H1 (cell line): ENCODE results near the gene PPIAL4G.
"Not testable (repeated sequence)": the region's sequence is repeated elsewhere in the genome, so short reads cannot be mapped to it uniquely, and the experiment has no call there.

ENCODE experiments used
- ATF2 ChIP-seq: IDR thresholded peaks from 2 replicates; pipeline ENCODE4 v1.6.1; 2012; ENCODE audit warnings: low read length, inconsistent platforms
- CTCF ChIP-seq, 3 experiments: IDR thresholded peaks; 1 replicate in 2 of 3; 2 replicates in 1 of 3; pipeline versions ENCODE4 v1.5.1 to v1.6.1; 2011; ENCODE audit warnings: low read length in 3 of 3, mild to moderate bottlenecking in 3 of 3, inconsistent platforms in 2 of 3, low read depth in 1 of 3, moderate library complexity in 1 of 3; ENCODE audit not compliant: insufficient read depth in 1 of 3; ENCODE audit errors: control extremely low read depth in 1 of 3
- NRF1 ChIP-seq: IDR thresholded peaks from 2 replicates; pipeline ENCODE4 v1.6.1; 2011; ENCODE audit warnings: mild to moderate bottlenecking, low read depth, low read length, improper control_type of control experiment
- POLR2A ChIP-seq, 2 experiments: IDR thresholded peaks; 1 replicate in 1 of 2; 2 replicates in 1 of 2; pipeline ENCODE4 v1.6.1; 2011; ENCODE audit warnings: low read depth in 2 of 2, low read length in 2 of 2, mild to moderate bottlenecking in 2 of 2; ENCODE audit errors: control extremely low read depth in 1 of 2
- POLR2AphosphoS5 ChIP-seq: IDR thresholded peaks from 2 replicates; pipeline ENCODE4 v1.6.1; 2011; ENCODE audit warnings: low read depth, low read length
- SRF ChIP-seq: IDR thresholded peaks from 2 replicates; pipeline ENCODE4 v1.6.1; 2011; ENCODE audit warnings: mild to moderate bottlenecking, low read depth, low read length, moderate library complexity
- ZNF274 ChIP-seq: IDR thresholded peaks from 2 replicates; pipeline ENCODE4 v1.7.0; 2012; ENCODE audit warnings: low read length, borderline replicate concordance; ENCODE audit errors: extremely low read depth

GRCh38 chr1:148528591-148528990 lies 45.5 kb upstream of the PPIAL4G start:
- TF ChIP-seq ZNF274; NRF1; CTCF (IDR thresholded peaks at IDR 0.05; ENCODE audit: control extremely low read depth in 1 of 3, insufficient read depth in 1 of 3, low read depth in 1 of 3, low read length in 3 of 3); ATF2; POLR2A (IDR thresholded peaks at IDR 0.05; ENCODE audit: control extremely low read depth in 1 of 2, low read depth in 2 of 2, low read length in 2 of 2); POLR2AphosphoS5; SRF: not testable (repeated sequence)
